Thyroid gland (tissue), 4 donors: ENCODE measurements around the gene MAPK10.

Source experiments
- CTCF ChIP-seq, 6 experiments: fragments of 200-600 bp in 3 of 6; fragments of 450-650 bp in 3 of 6; sonication (generic) in 3 of 6; IDR thresholded peaks; one replicate each; pipeline ENCODE4 v1.5.1; 2016 to 2019; ENCODE audit warnings: antibody characterized with exemption in 6 of 6, mild to moderate bottlenecking in 2 of 6, inconsistent platforms in 1 of 6, moderate library complexity in 1 of 6
- POLR2A ChIP-seq, 2 donors: fragments of 450-650 bp; IDR thresholded peaks; one replicate each; pipeline ENCODE4 v1.6.1; 2017; ENCODE audit warnings: antibody characterized with exemption in 2 of 2, mild to moderate bottlenecking in 2 of 2, moderate library complexity in 1 of 2

- TF ChIP-seq CTCF (IDR thresholded peaks at IDR 0.05) (no peak), POLR2A (IDR thresholded peaks at IDR 0.05) (no peak)
These were observed 268.7 kb downstream of the MAPK10 start for GRCh38 chr4:86091201-86091600.
